ENCODE data around the gene TRAFD1. TPM values are rescaled to one million over a fixed set of nuclear protein-coding genes. Genes with fewer than 3 reads are reported as not detected.

Gene TRAFD1
- polyA plus RNA-seq, 1 donor from 2014 or later, result 75.6 TPM

DNA sequence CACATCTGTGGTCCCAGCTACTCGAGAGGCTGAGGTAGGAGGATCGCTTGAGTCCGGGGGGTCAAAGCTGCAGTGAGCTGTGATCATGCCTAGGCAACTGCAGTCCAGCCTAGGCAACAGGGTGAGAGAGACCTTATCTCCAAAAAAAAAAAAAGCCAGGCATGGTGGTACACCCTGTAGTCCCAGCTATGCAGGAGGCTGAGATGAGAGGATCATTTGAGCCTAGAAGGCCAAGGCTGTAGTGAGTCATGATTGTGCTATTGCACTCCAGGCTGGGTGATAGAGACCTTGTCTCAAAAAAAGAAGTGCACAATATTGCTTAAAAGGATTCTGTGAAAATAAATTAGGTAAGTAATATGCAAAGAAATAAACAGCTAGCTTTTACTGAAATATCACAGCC lies 33.8 kb upstream of the TRAFD1 start:
- Histone ChIP-seq H3F3A (ENCODE audit: insufficient read depth, low read length, poor library complexity, severe bottlenecking) (no peaks in the 10 kb centered on the region), H3K9ac (ENCODE audit: low read length) (no peak overlapping the region), H3K9me3 (ENCODE audit: low read length) (no peaks in the 10 kb centered on the region), H3K4me3 (ENCODE audit: low read length) (no peak overlapping the region), H3K36me3 (ENCODE audit: insufficient read depth, low read length) (peaks cover 9% of the 10 kb centered on the region), H2AFZ (ENCODE audit: low read depth, low read length) (no peak overlapping the region), H3K4me2 (ENCODE audit: low read length) (no peak overlapping the region), H4K20me1 (ENCODE audit: insufficient read depth) (no peaks in the 10 kb centered on the region), H3K27me3 (ENCODE audit: insufficient read depth, low read depth, low read length) (no peaks in the 10 kb centered on the region), H3K9me2 (ENCODE audit: insufficient read depth, low read length) (no peaks in the 10 kb centered on the region), H3K27ac (ENCODE audit: low read length) (no peak overlapping the region), H3K79me2 (replicated peaks; ENCODE audit: insufficient read depth, low read length) (peaks cover under 1% of the 10 kb centered on the region)
- no peak for TF ChIP-seq SMC3 (conservative IDR thresholded peaks at IDR 0.05; ENCODE audit: poor library complexity)
- TF ChIP-seq RAD21 (conservative IDR thresholded peaks at IDR 0.05), result no peak

DNA sequence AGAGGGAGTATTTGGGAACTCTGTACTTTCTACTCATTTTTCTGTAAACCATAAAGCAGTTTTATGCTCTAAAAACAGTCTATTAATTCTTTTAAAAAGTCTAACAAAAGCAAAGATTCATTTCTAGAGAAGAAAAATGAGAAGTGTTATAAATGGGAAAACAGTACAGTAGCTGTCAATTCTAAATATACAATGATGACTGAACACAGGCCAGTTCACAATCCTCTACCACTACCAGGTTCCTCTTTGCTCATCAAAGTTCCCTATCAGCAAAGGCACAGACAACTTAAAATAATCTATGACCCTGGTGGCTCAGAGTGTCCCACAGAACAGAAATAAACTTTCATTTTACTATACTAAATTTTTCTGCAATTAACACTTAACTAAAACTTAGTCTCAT lies 29.3 kb upstream of the TRAFD1 start:
- Histone ChIP-seq H3K4me2 (ENCODE audit: low read length) (no peak overlapping the region), H3K36me3 (ENCODE audit: insufficient read depth, low read length) (no peaks in the 10 kb centered on the region), H3K9me2 (ENCODE audit: insufficient read depth, low read length) (no peaks in the 10 kb centered on the region), H3K9ac (ENCODE audit: low read length) (no peak overlapping the region), H3K79me2 (replicated peaks; ENCODE audit: insufficient read depth, low read length) (peaks cover 18% of the 10 kb centered on the region), H3F3A (ENCODE audit: insufficient read depth, low read length, poor library complexity, severe bottlenecking) (no peaks in the 10 kb centered on the region), H3K9me3 (ENCODE audit: low read length) (no peaks in the 10 kb centered on the region), H3K27ac (ENCODE audit: low read length) (no peak overlapping the region), H3K4me3 (ENCODE audit: low read length) (no peak overlapping the region), H2AFZ (ENCODE audit: low read depth, low read length) (no peak overlapping the region), H3K27me3 (ENCODE audit: insufficient read depth, low read depth, low read length) (no peaks in the 10 kb centered on the region), H4K20me1 (ENCODE audit: insufficient read depth) (no peaks in the 10 kb centered on the region)
- no peak for TF ChIP-seq EP300 (conservative IDR thresholded peaks at IDR 0.05; ENCODE audit: poor library complexity, severe bottlenecking)
- no peak for TF ChIP-seq RAD21 (conservative IDR thresholded peaks at IDR 0.05)
- no peak for TF ChIP-seq MXI1 (conservative IDR thresholded peaks at IDR 0.05; ENCODE audit: poor library complexity, severe bottlenecking)
- no peak for TF ChIP-seq SMC3 (conservative IDR thresholded peaks at IDR 0.05; ENCODE audit: poor library complexity)

DNA sequence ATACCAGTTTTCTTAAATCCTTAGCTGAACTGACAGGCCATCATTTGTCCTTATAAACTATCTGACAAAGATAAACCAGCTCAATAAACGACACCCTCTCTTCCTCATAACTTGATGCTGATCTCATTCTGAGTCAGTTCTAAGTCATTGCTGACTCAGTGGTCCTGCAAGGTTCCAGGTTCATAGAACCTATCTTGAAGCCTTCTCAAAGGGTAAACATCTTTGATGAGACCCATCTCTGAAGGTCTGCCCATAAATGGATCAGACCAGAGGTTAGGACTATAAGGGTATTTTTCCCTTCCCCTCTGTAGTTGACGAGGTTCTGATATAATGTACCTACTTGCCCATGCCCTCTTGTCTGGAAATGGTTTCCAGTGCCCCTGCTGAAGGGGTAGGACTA lies 28.7 kb upstream of the TRAFD1 start:
- Histone ChIP-seq H3K4me3 (ENCODE audit: low read length) (no peak overlapping the region), H4K20me1 (ENCODE audit: insufficient read depth) (no peaks in the 10 kb centered on the region), H2AFZ (ENCODE audit: low read depth, low read length) (no peak overlapping the region), H3F3A (ENCODE audit: insufficient read depth, low read length, poor library complexity, severe bottlenecking) (no peaks in the 10 kb centered on the region), H3K79me2 (replicated peaks; ENCODE audit: insufficient read depth, low read length) (peaks cover 20% of the 10 kb centered on the region), H3K36me3 (ENCODE audit: insufficient read depth, low read length) (no peaks in the 10 kb centered on the region), H3K9me2 (ENCODE audit: insufficient read depth, low read length) (no peaks in the 10 kb centered on the region), H3K27me3 (ENCODE audit: insufficient read depth, low read depth, low read length) (no peaks in the 10 kb centered on the region), H3K9me3 (ENCODE audit: low read length) (no peaks in the 10 kb centered on the region), H3K4me2 (ENCODE audit: low read length) (no peak overlapping the region), H3K27ac (ENCODE audit: low read length) (no peak overlapping the region), H3K9ac (ENCODE audit: low read length) (no peak overlapping the region)
- TF ChIP-seq SMC3 (conservative IDR thresholded peaks at IDR 0.05; ENCODE audit: poor library complexity) (no peak), TAF1 (IDR thresholded peaks at IDR 0.05; ENCODE audit: low read depth) (no peak), EP300 (conservative IDR thresholded peaks at IDR 0.05; ENCODE audit: poor library complexity, severe bottlenecking) (no peak), EZH2 (IDR thresholded peaks at IDR 0.05; ENCODE audit: borderline replicate concordance, insufficient read depth, low read length, poor library complexity, severe bottlenecking) (no peak), RAD21 (conservative IDR thresholded peaks at IDR 0.05) (no peak), MXI1 (conservative IDR thresholded peaks at IDR 0.05; ENCODE audit: poor library complexity, severe bottlenecking) (no peak)
- TF ChIP-seq, protein P1, sequence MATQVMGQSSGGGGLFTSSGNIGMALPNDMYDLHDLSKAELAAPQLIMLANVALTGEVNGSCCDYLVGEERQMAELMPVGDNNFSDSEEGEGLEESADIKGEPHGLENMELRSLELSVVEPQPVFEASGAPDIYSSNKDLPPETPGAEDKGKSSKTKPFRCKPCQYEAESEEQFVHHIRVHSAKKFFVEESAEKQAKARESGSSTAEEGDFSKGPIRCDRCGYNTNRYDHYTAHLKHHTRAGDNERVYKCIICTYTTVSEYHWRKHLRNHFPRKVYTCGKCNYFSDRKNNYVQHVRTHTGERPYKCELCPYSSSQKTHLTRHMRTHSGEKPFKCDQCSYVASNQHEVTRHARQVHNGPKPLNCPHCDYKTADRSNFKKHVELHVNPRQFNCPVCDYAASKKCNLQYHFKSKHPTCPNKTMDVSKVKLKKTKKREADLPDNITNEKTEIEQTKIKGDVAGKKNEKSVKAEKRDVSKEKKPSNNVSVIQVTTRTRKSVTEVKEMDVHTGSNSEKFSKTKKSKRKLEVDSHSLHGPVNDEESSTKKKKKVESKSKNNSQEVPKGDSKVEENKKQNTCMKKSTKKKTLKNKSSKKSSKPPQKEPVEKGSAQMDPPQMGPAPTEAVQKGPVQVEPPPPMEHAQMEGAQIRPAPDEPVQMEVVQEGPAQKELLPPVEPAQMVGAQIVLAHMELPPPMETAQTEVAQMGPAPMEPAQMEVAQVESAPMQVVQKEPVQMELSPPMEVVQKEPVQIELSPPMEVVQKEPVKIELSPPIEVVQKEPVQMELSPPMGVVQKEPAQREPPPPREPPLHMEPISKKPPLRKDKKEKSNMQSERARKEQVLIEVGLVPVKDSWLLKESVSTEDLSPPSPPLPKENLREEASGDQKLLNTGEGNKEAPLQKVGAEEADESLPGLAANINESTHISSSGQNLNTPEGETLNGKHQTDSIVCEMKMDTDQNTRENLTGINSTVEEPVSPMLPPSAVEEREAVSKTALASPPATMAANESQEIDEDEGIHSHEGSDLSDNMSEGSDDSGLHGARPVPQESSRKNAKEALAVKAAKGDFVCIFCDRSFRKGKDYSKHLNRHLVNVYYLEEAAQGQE (IDR thresholded peaks at IDR 0.05; ENCODE audit: borderline replicate concordance), result no peak
